Smooth muscle cell of the coronary artery (primary cell): ENCODE measurements around the gene CC2D2A. TPM values are rescaled to one million over a fixed set of nuclear protein-coding genes. Genes with fewer than 3 reads are reported as not detected.

Experiments used
- total RNA-seq: library from RNA; depleted of rRNA; stranded (reverse); fragments of >200 nt; gene quantifications from 2 replicates; pipeline ENCODE4 v1.2.3, GENCODE V29; 2014; ENCODE audit warnings: low replicate concordance

The CC2D2A gene
- 10.4 and 11.8 TPM in 2 replicates for total RNA-seq

DNA sequence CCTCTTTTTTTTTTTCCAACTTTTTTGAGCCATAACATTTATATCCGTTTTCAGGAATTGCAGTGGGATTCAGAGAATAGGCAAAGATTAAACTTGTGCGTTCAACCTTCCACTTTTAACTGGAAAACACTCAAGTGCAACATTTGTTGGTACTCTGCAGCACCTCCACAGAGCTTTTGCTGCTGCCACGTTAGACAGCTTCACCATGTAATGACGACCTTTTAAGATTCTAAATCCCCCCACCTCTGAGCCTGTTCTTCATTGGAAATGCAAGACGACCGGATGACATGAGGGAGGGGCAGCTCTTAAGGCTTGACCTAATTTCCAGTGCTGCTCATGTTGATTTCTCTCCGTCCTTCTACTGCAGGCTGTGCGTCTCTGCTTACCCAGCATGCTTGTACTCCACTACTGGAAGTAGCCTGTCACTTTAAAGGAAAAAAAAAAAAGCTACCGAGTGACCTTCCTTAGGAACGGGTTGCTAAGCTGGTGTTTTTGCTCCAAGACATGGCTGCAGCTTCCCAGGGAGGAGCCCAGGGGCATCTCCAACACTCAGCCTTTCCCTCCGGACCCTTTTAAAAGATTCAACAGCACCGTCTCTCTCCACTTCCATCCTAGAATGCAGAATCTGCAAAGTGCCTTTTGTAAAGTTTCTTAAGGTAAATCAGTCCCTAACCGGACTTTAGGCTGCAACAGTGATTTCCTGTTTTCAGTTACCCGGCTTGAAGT lies at the start of gene CC2D2A:
Gene CC2D2A (plus strand): TSS at position 481 of the 726 bp plus-strand sequence. CDS start 6,051 bp downstream, outside the sequence.

GRCh38 chr4:15427701-15428100 lies 42.0 kb upstream of the CC2D2A start, which contains the start of gene C1QTNF7:
C1QTNF7 (plus strand) TSS chr4:15428033; CDS start chr4:15435744, 7,711 bp downstream.

Other genes with a start within 250 kb of the CC2D2A start
- 0.60 and 3.3 TPM in 2 replicates for gene C1QTNF7, start 41.8 kb upstream of the CC2D2A start, total RNA-seq
- 71.0 and 84.8 TPM in 2 replicates for gene FBXL5, start 185.5 kb downstream of the CC2D2A start, total RNA-seq
- 9.6 and 17.2 TPM in 2 replicates for gene FAM200B, start 211.9 kb downstream of the CC2D2A start, total RNA-seq
- 11.1 and 16.8 TPM in 2 replicates for gene BST1, start 233.2 kb downstream of the CC2D2A start, total RNA-seq